Measurements from ENCODE around the gene CDC20. TPM values are rescaled to one million over a fixed set of nuclear protein-coding genes. Genes with fewer than 3 reads are reported as not detected.

Gene CDC20
- total RNA-seq, 1 experiment from 2014 or later, result 355 TPM

- no peak for TF ChIP-seq FOSL1 (IDR thresholded peaks at IDR 0.05; ENCODE audit: low read depth)
These were observed 9.8 kb upstream of the CDC20 start (continued) for GRCh38 chr1:43348809-43349593.

- no peak for DNase-seq (ENCODE audit: low read depth, low spot score)
- ChIA-PET RAD21 (ENCODE audit: low non-redundant PET in 1 of 2, low total read pairs in 2 of 2, uncharacterized antibody in 2 of 2, unreplicated experiment in 2 of 2) (no interaction called here), CTCF (interaction anchor here (1.5 to 1.6 kb wide), 2 partner anchors 9 to 65 kb away, joined by 3 to 8 read pairs; partner anchors contain the start of gene CDC20), POLR2A (interaction anchor here (0.9 to 1.6 kb wide), 2 partner anchors 9 to 19 kb away, joined by 3 to 7 read pairs; partner anchors contain the start of genes CDC20 and ELOVL1)
- Histone ChIP-seq H3K4me2 (ENCODE audit: low read length) (peak overlapping the region; percentile 91), H3K9ac (ENCODE audit: low read length) (peak overlapping the region; percentile 83), H3K4me1 (ENCODE audit: control insufficient read depth in 1 of 2, insufficient read depth in 2 of 2, low read length in 2 of 2) (peaks cover 23 to 57% of the 10 kb centered on the region in 2 experiments), H3K36me3 (ENCODE audit: control insufficient read depth in 1 of 2, insufficient read depth in 2 of 2, low read length in 2 of 2) (no peaks in the 10 kb centered on the region), H3K27ac (ENCODE audit: low read depth, low read length) (peak overlapping the region; percentile 89), H4K20me1 (ENCODE audit: insufficient read depth) (no peaks in the 10 kb centered on the region), H3K9me2 (ENCODE audit: insufficient read depth) (no peaks in the 10 kb centered on the region), H3K27me3 (ENCODE audit: insufficient read depth, low read length) (no peaks in the 10 kb centered on the region), H3K79me2 (ENCODE audit: insufficient read depth, low read length) (no peaks in the 10 kb centered on the region), H3K9me3 (ENCODE audit: control insufficient read depth in 1 of 2, insufficient read depth in 1 of 2, low read depth in 1 of 2, low read length in 2 of 2) (no peaks in the 10 kb centered on the region), H3K4me3 (replicated peaks in 1 of 2; ENCODE audit: low read depth in 1 of 2, low read length in 2 of 2) (peak overlapping the region; percentile 53 to 65), H2AFZ (ENCODE audit: low read depth, low read length, poor library complexity, severe bottlenecking) (peak overlapping the region; percentile 4)
- no peak for ATAC-seq
- TSS peak; percentile 93 for BruUV-seq (replicated peaks)
- TF ChIP-seq POLR2A (IDR thresholded peaks at IDR 0.05; ENCODE audit: borderline replicate concordance, extremely low read depth, insufficient read depth, insufficient read length) (peak; percentile 14), EZH2 (IDR thresholded peaks at IDR 0.05) (no peak)
- intact Hi-C loops (cut with micrococcal nuclease), result loop anchor here (2.0 kb wide), 1 partner anchor 111 kb away; no protein-coding TSS in a partner anchor
These were observed 9.0 kb upstream of the CDC20 start for GRCh38 chr1:43349594-43350306.

DNA sequence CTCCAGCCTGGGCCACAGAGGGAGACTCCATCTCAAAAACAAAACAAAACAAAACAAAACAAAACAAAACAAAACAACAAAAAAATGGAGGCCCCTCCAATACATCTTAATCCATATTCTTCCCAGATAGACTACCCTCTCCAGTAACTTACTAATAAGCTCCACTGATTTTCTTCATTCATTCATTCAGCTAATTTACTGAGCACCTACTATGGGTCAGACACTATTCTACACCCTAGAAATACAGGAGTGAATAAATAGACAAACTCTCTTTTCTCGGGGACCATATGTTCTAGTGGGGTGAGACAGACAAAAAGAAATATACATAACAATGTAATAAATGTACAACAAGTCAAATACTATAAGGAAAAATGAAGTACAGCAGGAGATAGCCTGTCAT is 7.8 kb upstream of the CDC20 start:
- CTCF ChIA-PET, result no interaction called here
- ATAC-seq, result no peak
- TF ChIP-seq SIN3A (IDR thresholded peaks at IDR 0.05; ENCODE audit: low read depth) (no peak), EZH2 (IDR thresholded peaks at IDR 0.05) (no peak), REST (IDR thresholded peaks at IDR 0.05; ENCODE audit: low read depth) (no peak), CBX3 (IDR thresholded peaks at IDR 0.05; ENCODE audit: low read depth) (no peak), EGR1 (IDR thresholded peaks at IDR 0.05; ENCODE audit: low read depth) (no peak)
- TF ChIP-seq, protein P1, sequence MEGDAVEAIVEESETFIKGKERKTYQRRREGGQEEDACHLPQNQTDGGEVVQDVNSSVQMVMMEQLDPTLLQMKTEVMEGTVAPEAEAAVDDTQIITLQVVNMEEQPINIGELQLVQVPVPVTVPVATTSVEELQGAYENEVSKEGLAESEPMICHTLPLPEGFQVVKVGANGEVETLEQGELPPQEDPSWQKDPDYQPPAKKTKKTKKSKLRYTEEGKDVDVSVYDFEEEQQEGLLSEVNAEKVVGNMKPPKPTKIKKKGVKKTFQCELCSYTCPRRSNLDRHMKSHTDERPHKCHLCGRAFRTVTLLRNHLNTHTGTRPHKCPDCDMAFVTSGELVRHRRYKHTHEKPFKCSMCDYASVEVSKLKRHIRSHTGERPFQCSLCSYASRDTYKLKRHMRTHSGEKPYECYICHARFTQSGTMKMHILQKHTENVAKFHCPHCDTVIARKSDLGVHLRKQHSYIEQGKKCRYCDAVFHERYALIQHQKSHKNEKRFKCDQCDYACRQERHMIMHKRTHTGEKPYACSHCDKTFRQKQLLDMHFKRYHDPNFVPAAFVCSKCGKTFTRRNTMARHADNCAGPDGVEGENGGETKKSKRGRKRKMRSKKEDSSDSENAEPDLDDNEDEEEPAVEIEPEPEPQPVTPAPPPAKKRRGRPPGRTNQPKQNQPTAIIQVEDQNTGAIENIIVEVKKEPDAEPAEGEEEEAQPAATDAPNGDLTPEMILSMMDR (IDR thresholded peaks at IDR 0.05 in 2 of 3, conservative IDR thresholded peaks at IDR 0.05 in 1 of 3; ENCODE audit: borderline replicate concordance in 1 of 3, insufficient read depth in 1 of 3, low read depth in 2 of 3, low read length in 2 of 3), result no peak

More for the DNA sequence above, 7.8 kb upstream of the CDC20 start:
- H3K9me2 ChIP-seq (ENCODE audit: insufficient read depth), result no peaks in the 10 kb centered on the region
- ChIA-PET POLR2A (interaction anchor here (0.9 kb wide), 1 partner anchor 8 kb away, joined by 3 read pairs; the partner anchor contains the start of gene CDC20), RAD21 (ENCODE audit: low non-redundant PET in 1 of 2, low total read pairs in 2 of 2, uncharacterized antibody in 2 of 2, unreplicated experiment in 2 of 2) (no interaction called here)
- no peaks in the 10 kb centered on the region for H3K27me3 ChIP-seq (ENCODE audit: insufficient read depth, low read length)
- no peaks in the 10 kb centered on the region for H3K36me3 ChIP-seq (ENCODE audit: control insufficient read depth in 1 of 2, insufficient read depth in 2 of 2, low read length in 2 of 2)
- no peak overlapping the region for H3K4me2 ChIP-seq (ENCODE audit: low read length)
- no peak overlapping the region for H3K4me3 ChIP-seq (replicated peaks in 1 of 2; ENCODE audit: low read depth in 1 of 2, low read length in 2 of 2)
- no peak overlapping the region for H2AFZ ChIP-seq (ENCODE audit: low read depth, low read length, poor library complexity, severe bottlenecking)
- H3K9me3 ChIP-seq (ENCODE audit: control insufficient read depth in 1 of 2, insufficient read depth in 1 of 2, low read depth in 1 of 2, low read length in 2 of 2), result no peaks in the 10 kb centered on the region
- no peak overlapping the region for H3K9ac ChIP-seq (ENCODE audit: low read length)
- no peaks in the 10 kb centered on the region for H3K79me2 ChIP-seq (ENCODE audit: insufficient read depth, low read length)
- no peaks in the 10 kb centered on the region for H4K20me1 ChIP-seq (ENCODE audit: insufficient read depth)
- intact Hi-C loops (cut with micrococcal nuclease), result no loop called here
- no peak for DNase-seq (ENCODE audit: low read depth, low spot score)
- H3K27ac ChIP-seq (ENCODE audit: low read depth, low read length), result no peak overlapping the region
- H3K4me1 ChIP-seq (ENCODE audit: control insufficient read depth in 1 of 2, insufficient read depth in 2 of 2, low read length in 2 of 2), result peaks cover 17 to 45% of the 10 kb centered on the region in 2 experiments
- no TSS peak for BruUV-seq (replicated peaks)

All from HCT116 (cell line).